UCSD-AML1 (cell line): ENCODE data around the gene SLC4A1AP.

Source experiments
- DNase-seq: peaks from one replicate; lab custom pipeline; 2025; ENCODE audit not compliant: unreplicated experiment; lab: John Stamatoyannopoulos, UW

The SLC4A1AP gene

GRCh38 chr2:27720004-27720551 is 56.4 kb downstream of the SLC4A1AP start:
- no peak for DNase-seq

GRCh38 chr2:27721335-27721734 is 57.6 kb downstream of the SLC4A1AP start:
- no peak for DNase-seq

- DNase-seq = no peak
These were observed 58.3 kb downstream of the SLC4A1AP start for GRCh38 chr2:27721884-27722485.

- DNase-seq = peak; percentile 41
These were observed 59.9 kb downstream of the SLC4A1AP start for GRCh38 chr2:27723372-27724144.

GRCh38 chr2:27724191-27724590 is 60.5 kb downstream of the SLC4A1AP start:
- no peak for DNase-seq

- no peak for DNase-seq
These were observed 61.4 kb downstream of the SLC4A1AP start for GRCh38 chr2:27724905-27725701.

GRCh38 chr2:27727257-27727656 is 63.6 kb downstream of the SLC4A1AP start:
- peak; percentile 61 for DNase-seq

GRCh38 chr2:27728081-27728858 is 64.6 kb downstream of the SLC4A1AP start:
- DNase-seq = no peak

- DNase-seq = no peak
These were observed 65.5 kb downstream of the SLC4A1AP start for GRCh38 chr2:27729198-27729597.

GRCh38 chr2:27729614-27730013 is 65.9 kb downstream of the SLC4A1AP start:
- DNase-seq = no peak

- DNase-seq = no peak
These were observed 66.6 kb downstream of the SLC4A1AP start for GRCh38 chr2:27730261-27730662.

GRCh38 chr2:27730980-27731691 is 67.4 kb downstream of the SLC4A1AP start:
- no peak for DNase-seq

GRCh38 chr2:27734305-27734704 is 70.6 kb downstream of the SLC4A1AP start:
- DNase-seq = no peak

GRCh38 chr2:27735263-27735904 is 71.7 kb downstream of the SLC4A1AP start:
- DNase-seq = no peak

- DNase-seq = no peak
These were observed 72.6 kb downstream of the SLC4A1AP start for GRCh38 chr2:27736031-27736889.

GRCh38 chr2:27736890-27737204 is 73.2 kb downstream of the SLC4A1AP start:
- DNase-seq = no peak

- no peak for DNase-seq
These were observed 74.1 kb downstream of the SLC4A1AP start for GRCh38 chr2:27737676-27738348.

GRCh38 chr2:27738349-27739057 is 74.8 kb downstream of the SLC4A1AP start:
- DNase-seq = no peak
